Neural cell (in vitro differentiated cells): ENCODE data around the gene FAM83C.

Experiments
- CTCF ChIP-seq: fragments of 450-650 bp; IDR thresholded peaks from 2 replicates; pipeline ENCODE4 v1.5.1; 2014; ENCODE audit warnings: antibody characterized with exemption, mild to moderate bottlenecking, moderate library complexity; ENCODE audit not compliant: poor library complexity, severe bottlenecking
- EP300 ChIP-seq: fragments of 450-650 bp; conservative IDR thresholded peaks from 2 replicates; pipeline ENCODE4 v1.6.1; 2014; ENCODE audit warnings: antibody characterized with exemption, mild to moderate bottlenecking, moderate library complexity; ENCODE audit not compliant: poor library complexity, severe bottlenecking
- EZH2 ChIP-seq: fragments of 200-600, 300-800 bp; shearing (Covaris generic), sonication (generic); IDR thresholded peaks from 2 replicates; pipeline ENCODE4 v1.6.1; 2014; ENCODE audit warnings: antibody characterized with exemption, low read length, borderline replicate concordance, mild to moderate bottlenecking; ENCODE audit not compliant: insufficient read depth, poor library complexity, severe bottlenecking
- POLR2AphosphoS5 ChIP-seq: IDR thresholded peaks from 2 replicates; pipeline ENCODE4 v1.6.1; 2012
- RAD21 ChIP-seq: fragments of 450-650 bp; conservative IDR thresholded peaks from 2 replicates; pipeline ENCODE4 v1.6.1; 2014; ENCODE audit warnings: antibody characterized with exemption, mild to moderate bottlenecking, moderate library complexity
- REST ChIP-seq: IDR thresholded peaks from 2 replicates; pipeline ENCODE4 v1.6.1; 2012; ENCODE audit warnings: borderline replicate concordance
- TAF1 ChIP-seq: IDR thresholded peaks from 2 replicates; pipeline ENCODE4 v1.6.1; 2012; ENCODE audit warnings: low read depth

GRCh38 chr20:35311822-35312221 lies 19.6 kb upstream of the FAM83C start:
- TF ChIP-seq CTCF (no peak), POLR2AphosphoS5 (no peak), EZH2 (no peak), REST (no peak), RAD21 (no peak), TAF1 (no peak), EP300 (no peak)
